Activated naive CD4-positive, alpha-beta T cell treated with anti-CD3 and anti-CD28 coated beads for 36 hours (primary cell): ENCODE measurements around the gene CLUH. TPM values are rescaled to one million over a fixed set of nuclear protein-coding genes. Genes with fewer than 3 reads are reported as not detected.
"Not testable (repeated sequence)": the region's sequence is repeated elsewhere in the genome, so short reads cannot be mapped to it uniquely, and the experiment has no call there.

Experiments
- CTCF ChIA-PET: fragments of 350-600 bp; sonication (Branson Sonifier 250); formaldehyde crosslinking; loops from one replicate; lab custom pipeline; 2021; ENCODE audit warnings: antibody characterized with exemption; lab: Charles Lee
- DNase-seq: peaks from one replicate; pipeline ENCODE4 v3.0.0-alpha.2; 2020
- H3K27ac Mint-ChIP-seq: one replicate; pipeline ENCODE4 v1.8.0; 2021; ENCODE audit warnings: mild to moderate bottlenecking, mixed read lengths
- H3K27me3 Mint-ChIP-seq: one replicate; pipeline ENCODE4 v1.8.0; 2021; ENCODE audit warnings: low read depth, mixed read lengths
- H3K36me3 Mint-ChIP-seq: one replicate; pipeline ENCODE4 v1.8.0; 2021; ENCODE audit warnings: low read depth, mixed read lengths
- H3K4me1 Mint-ChIP-seq: one replicate; pipeline ENCODE4 v1.8.0; 2021; ENCODE audit warnings: low read depth, mixed read lengths
- H3K4me3 Mint-ChIP-seq: one replicate; pipeline ENCODE4 v1.8.0; 2021; ENCODE audit warnings: mild to moderate bottlenecking, moderate library complexity, mixed read lengths
- H3K9me3 Mint-ChIP-seq: one replicate; pipeline ENCODE4 v1.8.0; 2021; ENCODE audit warnings: mixed read lengths
- intact Hi-C: fragments of 100-400 bp; cut with micrococcal nuclease; formaldehyde crosslinking; loops from one replicate; pipeline ENCODE4 v1.15.1; 2023
- microRNA-seq: library from miRNA; unstranded; fragments of <30 nt; microRNA quantifications from one replicate; pipeline ENCODE4 v1.2.0, GENCODE V29; 2022; ENCODE audit warnings: borderline microRNAs expressed, borderline replicate concordance
- total RNA-seq, 2 experiments: library from RNA; stranded (reverse); gene quantifications; one replicate each; pipeline ENCODE4 v1.2.3, GENCODE V29; 2021

Gene CLUH
- total RNA-seq, 2 experiments from 2014 or later: 72.7 to 81.4 TPM

DNA sequence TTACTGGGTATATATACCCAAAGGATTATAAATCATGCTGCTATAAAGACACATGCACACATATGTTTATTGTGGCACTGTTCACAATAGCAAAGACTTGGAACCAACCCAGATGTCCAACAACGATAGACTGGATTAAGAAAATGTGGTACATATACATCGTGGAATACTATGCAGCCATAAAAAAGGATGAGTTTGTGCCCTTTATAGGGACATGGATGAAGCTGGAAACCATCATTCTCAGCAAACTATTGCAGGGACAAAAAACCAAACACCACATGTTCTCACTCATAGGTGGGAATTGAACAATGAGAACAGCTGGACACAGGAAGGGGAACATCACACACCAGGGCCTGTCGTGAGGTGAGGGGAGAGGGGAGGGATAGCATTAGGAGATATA, 58.7 kb downstream of the CLUH start:
- DNase-seq, H3K4me3 Mint-ChIP-seq, H3K27me3 Mint-ChIP-seq, intact Hi-C loops, H3K9me3 Mint-ChIP-seq: not testable (repeated sequence)
- peak overlapping the region; percentile 73 for H3K27ac Mint-ChIP-seq
- H3K4me1 Mint-ChIP-seq: peaks cover 38% of the 10 kb centered on the region
- CTCF ChIA-PET: interaction anchor here (0.6 kb wide), 1 partner anchor 419 kb away, joined by 3 read pairs; no protein-coding TSS in a partner anchor
- peaks cover 29% of the 10 kb centered on the region for H3K36me3 Mint-ChIP-seq

DNA sequence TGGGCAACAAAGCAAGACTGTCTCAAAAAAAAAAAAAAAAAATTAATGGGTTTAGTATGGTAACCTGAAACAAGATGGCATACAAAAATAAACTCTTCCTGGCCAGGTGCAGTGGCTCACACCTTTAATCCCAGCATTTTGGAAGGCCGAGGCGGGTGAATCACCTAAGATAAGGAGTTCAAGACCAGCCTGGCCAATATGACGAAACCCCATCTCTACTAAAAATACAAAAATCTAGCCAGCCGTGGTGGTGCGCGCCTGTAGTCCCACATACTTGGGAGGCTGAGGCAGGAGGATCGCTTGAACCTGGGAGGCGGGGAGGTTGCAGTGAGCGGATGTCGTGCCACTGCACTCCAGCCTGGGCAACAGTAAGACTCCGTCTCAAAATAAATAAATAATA, 62.4 kb downstream of the CLUH start:
- Mint-ChIP-seq H3K9me3 (no peaks in the 10 kb centered on the region), H3K27me3 (no peaks in the 10 kb centered on the region), H3K27ac (no peak overlapping the region), H3K4me3 (no peak overlapping the region), H3K4me1 (peaks cover 16% of the 10 kb centered on the region), H3K36me3 (peaks cover 31% of the 10 kb centered on the region)
- CTCF ChIA-PET: no interaction called here
- intact Hi-C loops: no loop called here
- no peak for DNase-seq

- no peak for DNase-seq
- Mint-ChIP-seq H3K27ac (no peak overlapping the region), H3K9me3 (no peaks in the 10 kb centered on the region), H3K27me3 (no peaks in the 10 kb centered on the region), H3K36me3 (peaks cover 30% of the 10 kb centered on the region), H3K4me3 (no peak overlapping the region), H3K4me1 (peaks cover 11% of the 10 kb centered on the region)
- CTCF ChIA-PET: interaction anchor here (0.9 kb wide), 1 partner anchor 17 kb away, joined by 5 read pairs; no protein-coding TSS in a partner anchor
- intact Hi-C loops: no loop called here
Measured at GRCh38 chr17:2647957-2648356, 63.6 kb downstream of the CLUH start.

GRCh38 chr17:2644971-2645370, 66.6 kb downstream of the CLUH start:
- CTCF ChIA-PET: no interaction called here
- no peak for DNase-seq
- Mint-ChIP-seq H3K27me3 (no peaks in the 10 kb centered on the region), H3K36me3 (peaks cover 21% of the 10 kb centered on the region), H3K4me3 (no peak overlapping the region), H3K27ac (no peak overlapping the region), H3K4me1 (peaks cover 15% of the 10 kb centered on the region), H3K9me3 (no peaks in the 10 kb centered on the region)
- intact Hi-C loops: no loop called here

Small RNA genes lying within 50 kb of the gene (microRNA-seq; reads per million reads assigned to microRNA genes)
- not detected for gene MIR1253
- not detected for gene MIR6776

Other genes starting within 250 kb of the CLUH start
- 10 to 100 TPM; 44.8 to 45.5 TPM for gene METTL16, start 199.9 kb downstream of the CLUH start, total RNA-seq
- 100 to 1,000 TPM; 142 to 145 TPM for gene PAFAH1B1, start 118.1 kb downstream of the CLUH start, total RNA-seq
- gene CCDC92B, start 37.9 kb upstream of the CLUH start, total RNA-seq: under 1 TPM; 0.07 to 0.12 TPM
- under 1 TPM; 0.81 to 0.86 TPM for gene RAP1GAP2, start 84.7 kb upstream of the CLUH start, total RNA-seq